ENCODE data around the gene SEMA3B. TPM values are rescaled to one million over a fixed set of nuclear protein-coding genes. Genes with fewer than 3 reads are reported as not detected.

The SEMA3B gene
- total RNA-seq, 4 donors from 2014 or later: 2.4 to 13.7 (median 7.0) TPM

- no peak for TF ChIP-seq CTCF (IDR thresholded peaks at IDR 0.05; ENCODE audit: low read depth)
Measured at GRCh38 chr3:50255251-50255615, 13.7 kb upstream of the SEMA3B start.

GRCh38 chr3:50256978-50257890 is 11.7 kb upstream of the SEMA3B start:
- TF ChIP-seq CTCF (IDR thresholded peaks at IDR 0.05; ENCODE audit: low read depth): no peak

DNA sequence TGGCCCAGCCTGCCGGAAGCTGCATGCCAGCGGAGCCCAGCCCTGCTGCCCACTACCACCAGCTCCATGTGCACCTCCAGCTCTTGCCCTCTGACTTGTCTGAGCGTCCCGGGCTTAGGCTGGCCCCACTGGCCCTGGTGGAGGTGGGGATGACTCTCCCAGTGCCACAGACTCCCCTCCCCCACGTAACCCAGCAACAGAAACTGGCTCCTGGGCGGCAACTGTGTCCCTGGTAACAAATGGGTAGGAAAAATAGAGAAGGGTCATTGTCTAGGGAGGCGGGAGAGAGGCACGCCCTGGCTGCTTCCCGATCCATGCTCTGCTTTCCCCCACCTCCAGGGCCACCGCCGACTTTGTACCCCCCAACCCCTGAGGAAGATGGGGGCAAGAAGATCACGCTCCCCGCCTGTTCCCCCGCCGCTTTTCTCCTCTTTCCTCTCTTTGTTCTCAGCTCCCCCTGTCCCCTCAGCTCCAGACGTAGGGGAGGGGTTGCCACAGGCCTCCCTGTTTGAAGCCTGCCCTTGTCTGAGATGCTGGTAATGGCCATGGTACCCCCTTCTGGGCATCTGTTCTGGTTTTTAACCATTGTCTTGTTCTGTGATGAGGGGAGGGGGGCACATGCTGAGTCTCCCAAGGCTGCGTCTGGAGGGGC is 10.8 kb upstream of the SEMA3B start:
- TF ChIP-seq CTCF (IDR thresholded peaks at IDR 0.05; ENCODE audit: low read depth): no peak

DNA sequence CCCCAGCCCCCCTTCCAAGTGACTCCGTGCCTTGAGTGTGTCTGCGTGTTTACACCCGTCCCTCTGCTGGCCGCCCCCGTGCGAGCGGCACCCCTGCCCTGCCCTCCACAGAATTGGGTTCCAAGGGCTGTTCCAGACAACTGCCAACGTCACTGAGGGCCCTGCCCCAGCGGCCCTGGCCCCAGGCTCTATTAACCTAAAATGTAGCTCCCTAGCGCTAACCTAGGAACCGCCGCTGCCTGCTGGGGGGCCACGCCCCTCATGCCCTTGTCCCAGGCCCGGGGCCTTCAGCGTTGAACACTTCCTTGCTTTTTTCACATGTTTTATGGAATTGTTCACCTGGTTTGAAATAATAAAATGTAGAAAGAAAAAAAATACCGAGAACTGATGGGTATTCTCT is 10.0 kb upstream of the SEMA3B start:
- TF ChIP-seq CTCF (IDR thresholded peaks at IDR 0.05; ENCODE audit: low read depth): no peak

- TF ChIP-seq CTCF (IDR thresholded peaks at IDR 0.05; ENCODE audit: low read depth): no peak
Measured at GRCh38 chr3:50259432-50260026, 9.4 kb upstream of the SEMA3B start.

- TF ChIP-seq CTCF (IDR thresholded peaks at IDR 0.05; ENCODE audit: low read depth): no peak
Measured at GRCh38 chr3:50260027-50260941, 8.7 kb upstream of the SEMA3B start.
